ENCODE data around the gene EDARADD.

GRCh38 chr1:236394879-236395229, 768 bp downstream of the EDARADD start:
- TF ChIP-seq CTCF (IDR thresholded peaks at IDR 0.05) (no peak), POLR2A (IDR thresholded peaks at IDR 0.05) (no peak)
